Measurements from ENCODE around the gene APOA5. TPM values are rescaled to one million over a fixed set of nuclear protein-coding genes. Genes with fewer than 3 reads are reported as not detected.

APOA5 gene
- total RNA-seq, 2 donors from 2014 or later = not detected

- no peak for TF ChIP-seq CTCF (IDR thresholded peaks at IDR 0.05)
- Histone ChIP-seq H3K9me3 (no peaks in the 10 kb centered on the region), H3K36me3 (no peaks in the 10 kb centered on the region), H3K27me3 (no peaks in the 10 kb centered on the region), H3K4me3 (no peak overlapping the region), H3K4me1 (no peaks in the 10 kb centered on the region), H3K27ac (no peak overlapping the region)
- no peak for DNase-seq (ENCODE audit: low spot score)
Measured at GRCh38 chr11:116813781-116814471, 22.2 kb upstream of the APOA5 start.

DNA sequence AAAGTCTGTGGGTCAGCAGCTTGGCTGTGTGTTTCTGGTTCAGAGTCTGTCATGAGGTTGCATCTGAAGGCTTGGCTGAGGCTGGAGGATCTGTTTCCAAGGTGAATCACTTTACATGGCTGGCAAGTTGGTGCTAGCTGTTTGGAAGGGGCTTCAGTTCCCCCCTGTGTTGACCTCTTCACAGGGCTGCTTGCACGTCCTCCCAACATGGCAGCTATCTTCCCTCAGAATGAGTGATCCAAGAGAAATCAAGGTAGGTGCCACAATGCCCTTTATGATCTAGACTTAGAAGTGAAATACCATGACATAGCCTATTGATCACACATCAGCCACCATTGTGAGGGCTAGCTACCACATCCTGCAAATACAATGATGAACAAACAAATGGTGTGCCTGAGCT, 21.5 kb upstream of the APOA5 start:
- no peak for DNase-seq (ENCODE audit: low spot score)
- no peaks in the 10 kb centered on the region for H3K4me1 ChIP-seq
- H3K27me3 ChIP-seq = no peaks in the 10 kb centered on the region
- no peak for TF ChIP-seq CTCF (IDR thresholded peaks at IDR 0.05)
- no peak overlapping the region for H3K4me3 ChIP-seq
- no peaks in the 10 kb centered on the region for H3K9me3 ChIP-seq
- H3K27ac ChIP-seq = no peak overlapping the region
- no peaks in the 10 kb centered on the region for H3K36me3 ChIP-seq

GRCh38 chr11:116812109-116812508, 20.4 kb upstream of the APOA5 start:
- H3K9me3 ChIP-seq = no peaks in the 10 kb centered on the region
- DNase-seq (ENCODE audit: low spot score) = no peak
- no peaks in the 10 kb centered on the region for H3K4me1 ChIP-seq
- H3K36me3 ChIP-seq = no peaks in the 10 kb centered on the region
- no peak overlapping the region for H3K27ac ChIP-seq
- no peaks in the 10 kb centered on the region for H3K27me3 ChIP-seq
- no peak for TF ChIP-seq CTCF (IDR thresholded peaks at IDR 0.05)
- no peak overlapping the region for H3K4me3 ChIP-seq

GRCh38 chr11:116811194-116811593, 19.5 kb upstream of the APOA5 start:
- Histone ChIP-seq H3K9me3 (no peaks in the 10 kb centered on the region), H3K27me3 (no peaks in the 10 kb centered on the region), H3K27ac (no peak overlapping the region), H3K4me3 (no peak overlapping the region), H3K36me3 (no peaks in the 10 kb centered on the region), H3K4me1 (no peaks in the 10 kb centered on the region)
- TF ChIP-seq CTCF (IDR thresholded peaks at IDR 0.05) = no peak
- no peak for DNase-seq (ENCODE audit: low spot score)

DNA sequence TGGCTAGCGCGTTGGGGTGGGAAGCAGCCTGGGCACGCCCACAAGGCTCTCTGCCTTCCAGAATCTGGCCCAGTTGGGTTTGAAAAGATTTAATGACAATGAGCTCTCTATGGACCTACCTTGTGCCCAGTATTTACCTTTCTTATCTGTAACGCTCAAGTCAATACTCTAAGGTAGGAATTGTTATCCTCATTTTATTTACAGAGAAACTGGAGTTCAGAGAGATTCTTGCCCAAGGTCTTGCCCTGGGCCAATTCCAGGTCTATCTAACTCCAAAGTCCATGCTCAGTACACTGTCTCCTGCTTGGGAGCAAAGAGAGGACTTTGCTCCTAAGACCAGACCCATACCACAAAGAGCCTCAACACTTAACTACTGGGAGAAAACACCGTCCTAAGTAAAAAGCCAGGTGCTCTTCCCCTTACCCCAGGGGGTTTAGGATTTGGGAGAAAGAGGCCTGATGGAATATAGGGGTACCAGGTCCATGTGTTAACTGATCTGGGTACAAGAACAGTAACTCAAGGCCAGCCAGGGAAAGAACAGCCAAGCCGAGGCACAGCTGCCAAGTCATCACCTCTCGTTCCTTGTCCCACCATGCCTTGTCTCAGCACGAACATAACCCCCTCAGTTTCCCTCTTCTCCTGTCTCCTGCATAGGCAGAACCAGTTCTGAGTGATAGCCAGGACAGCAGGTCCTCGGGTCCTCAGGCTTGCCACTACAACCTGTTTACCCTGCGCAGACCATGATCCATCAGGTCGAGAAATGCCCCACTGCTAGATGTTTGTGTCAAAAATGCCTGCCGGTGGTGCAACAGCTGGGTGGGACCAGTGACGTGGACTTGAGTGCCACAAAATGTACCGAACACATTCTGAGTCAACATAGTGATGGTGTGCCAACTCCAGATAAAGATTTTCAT, 16.8 kb upstream of the APOA5 start:
- Histone ChIP-seq H3K4me3 (no peak overlapping the region), H3K27me3 (no peaks in the 10 kb centered on the region), H3K9me3 (no peaks in the 10 kb centered on the region), H3K27ac (no peak overlapping the region), H3K36me3 (no peaks in the 10 kb centered on the region), H3K4me1 (no peaks in the 10 kb centered on the region)
- TF ChIP-seq CTCF (IDR thresholded peaks at IDR 0.05) = no peak
- no peak for DNase-seq (ENCODE audit: low spot score)
